GM12891 (cell line): ENCODE results near the gene RHOT1.
A peak's percentile ranks its signal among the peaks of the same experiment; 100 is the strongest.

ENCODE experiments used
- DNase-seq: peaks from one replicate; pipeline ENCODE4 v3.0.0; 2011; ENCODE audit warnings: low spot score; ENCODE audit not compliant: insufficient read length
- FAIRE-seq: peaks from 2 replicates; lab custom pipeline; 2011; peaks lifted over from hg19 to GRCh38; lab: Jason Lieb, UNC
- PAX5 ChIP-seq: IDR thresholded peaks from 2 replicates; pipeline ENCODE4 v1.6.1; 2011; ENCODE audit warnings: low read length, moderate library complexity, mild to moderate bottlenecking; ENCODE audit not compliant: insufficient read depth, severe bottlenecking
- POLR2A ChIP-seq: IDR thresholded peaks from 2 replicates; pipeline ENCODE4 v1.6.1; 2011; ENCODE audit warnings: low read depth, low read length, control low read depth
- POLR2AphosphoS5 ChIP-seq: IDR thresholded peaks from 2 replicates; pipeline ENCODE4 v1.6.1; 2011; ENCODE audit warnings: low read depth, low read length, control low read depth
- POU2F2 ChIP-seq: IDR thresholded peaks from 2 replicates; pipeline ENCODE4 v1.6.1; 2011; ENCODE audit warnings: low read depth, mild to moderate bottlenecking, control low read depth, low read length, moderate library complexity
- SPI1 ChIP-seq: IDR thresholded peaks from 2 replicates; pipeline ENCODE4 v1.6.1; 2011; ENCODE audit warnings: low read depth, low read length, control low read depth
- TAF1 ChIP-seq: IDR thresholded peaks from 2 replicates; pipeline ENCODE4 v1.6.1; 2011; ENCODE audit warnings: low read depth, low read length, control low read depth

Gene RHOT1

DNA sequence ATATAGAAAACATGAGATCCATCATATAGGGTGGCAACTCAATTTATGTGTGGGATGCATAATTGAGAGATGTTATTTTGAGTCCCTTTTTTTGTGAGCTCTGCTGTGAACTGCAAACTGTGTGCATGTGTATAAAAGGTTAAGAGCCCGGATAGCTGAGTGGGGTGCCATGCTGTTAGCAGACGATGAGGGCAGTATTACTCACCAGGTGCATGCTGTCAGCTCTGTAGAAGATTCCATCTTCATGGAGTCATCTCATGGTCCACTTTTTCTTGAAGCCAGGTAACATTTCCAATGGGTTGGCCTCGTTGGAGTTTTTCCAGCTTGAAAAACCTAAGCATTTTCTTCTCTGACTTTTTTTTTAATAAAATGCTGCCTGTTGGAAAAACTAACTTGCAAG, 80.3 kb downstream of the RHOT1 start:
- TF ChIP-seq TAF1: no peak
- TF ChIP-seq POLR2AphosphoS5: no peak
- no peak for TF ChIP-seq PAX5
- no peak for TF ChIP-seq POU2F2
- no peak for TF ChIP-seq SPI1
- TF ChIP-seq POLR2A: no peak
- DNase-seq: no peak
- FAIRE-seq: no peak

DNA sequence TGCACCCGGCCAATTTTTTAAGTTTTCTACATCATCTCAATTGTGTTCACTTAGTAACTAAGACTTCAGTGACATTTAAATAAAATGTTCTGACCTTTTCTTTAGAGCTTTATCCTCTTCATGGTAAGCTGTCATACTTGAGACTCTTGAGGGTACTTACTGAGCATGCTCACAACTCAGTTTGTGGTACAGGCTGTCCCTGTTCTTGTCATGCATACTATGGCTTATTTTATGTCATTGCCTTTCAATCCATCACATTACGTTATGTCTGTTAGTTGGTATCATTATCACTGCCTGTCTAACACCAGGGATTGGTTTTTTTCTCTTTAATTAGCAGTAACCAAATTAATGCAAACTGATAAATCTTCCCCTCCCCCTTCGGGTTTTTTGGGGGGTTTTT, 81.4 kb downstream of the RHOT1 start:
- FAIRE-seq (peak; percentile 23), DNase-seq (no peak)
- TF ChIP-seq POU2F2: no peak
- TF ChIP-seq PAX5: no peak
- TF ChIP-seq TAF1: no peak
- no peak for TF ChIP-seq POLR2AphosphoS5
- TF ChIP-seq SPI1: no peak
- no peak for TF ChIP-seq POLR2A

DNA sequence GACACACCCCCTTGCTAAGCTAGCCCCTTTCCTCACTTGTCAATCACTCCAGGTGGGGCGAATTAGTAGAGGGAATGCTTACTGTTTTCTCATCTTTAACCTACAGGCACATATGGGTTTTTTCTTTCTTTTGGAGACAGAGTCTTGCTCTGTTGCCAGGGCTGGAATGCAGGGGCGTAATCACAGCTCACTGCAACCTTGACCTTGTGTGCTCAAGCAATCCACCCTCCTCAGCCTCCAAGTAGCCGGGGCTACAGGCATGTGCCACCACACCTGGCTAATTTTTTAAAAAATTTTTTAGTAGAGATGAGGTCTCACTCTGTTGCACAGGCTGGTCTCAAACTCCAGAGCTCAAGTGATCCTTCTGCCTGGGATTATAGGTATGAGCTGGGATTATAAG, 84.6 kb downstream of the RHOT1 start:
- DNase-seq (no peak), FAIRE-seq (no peak)
- TF ChIP-seq SPI1 (no peak), TAF1 (no peak), POU2F2 (no peak), PAX5 (no peak), POLR2AphosphoS5 (no peak), POLR2A (no peak)

DNA sequence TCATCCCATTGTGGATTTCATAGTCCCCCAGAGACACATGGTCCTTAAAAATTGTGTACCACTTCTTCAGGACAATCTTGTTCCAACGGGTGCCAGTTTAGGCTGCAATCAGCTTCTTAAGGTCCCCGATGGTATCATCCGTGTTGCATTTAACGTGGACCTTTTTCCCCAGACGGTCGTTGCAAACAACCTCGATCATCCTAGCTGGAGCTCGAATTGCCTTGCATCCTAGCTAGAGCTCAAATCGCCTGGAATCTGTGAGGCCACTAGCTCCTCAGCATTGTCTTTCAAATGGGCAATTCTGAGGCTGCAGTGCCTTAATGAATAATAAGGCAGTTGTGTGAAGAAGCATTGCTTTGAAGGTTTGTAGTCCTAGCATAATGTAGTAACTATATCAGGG, 85.6 kb downstream of the RHOT1 start:
- TF ChIP-seq TAF1 (no peak), POU2F2 (no peak), POLR2AphosphoS5 (no peak), POLR2A (no peak), SPI1 (no peak), PAX5 (no peak)
- peak; percentile 55 for FAIRE-seq
- DNase-seq: no peak

DNA sequence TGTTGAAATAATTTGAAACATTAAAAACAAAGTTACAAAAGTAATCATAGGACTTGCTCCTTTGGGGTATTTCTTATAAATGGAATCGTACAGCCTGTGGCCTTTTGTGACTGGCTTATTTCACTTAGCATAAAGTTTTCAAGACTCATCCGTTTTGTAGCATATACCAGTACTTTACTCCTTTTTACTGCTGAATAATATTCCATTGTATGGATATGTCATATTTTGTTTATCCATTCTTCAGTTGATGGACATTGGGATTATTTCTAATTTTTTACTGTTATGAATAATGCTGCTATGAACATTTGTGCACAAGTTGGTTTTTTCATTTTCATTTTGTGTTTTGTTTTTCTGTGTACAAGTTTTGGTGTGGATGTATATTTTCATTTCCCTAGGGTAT, 93.3 kb downstream of the RHOT1 start:
- TF ChIP-seq POLR2AphosphoS5 (no peak), TAF1 (no peak), POLR2A (no peak), PAX5 (no peak), POU2F2 (no peak), SPI1 (no peak)
- DNase-seq (no peak), FAIRE-seq (no peak)

DNA sequence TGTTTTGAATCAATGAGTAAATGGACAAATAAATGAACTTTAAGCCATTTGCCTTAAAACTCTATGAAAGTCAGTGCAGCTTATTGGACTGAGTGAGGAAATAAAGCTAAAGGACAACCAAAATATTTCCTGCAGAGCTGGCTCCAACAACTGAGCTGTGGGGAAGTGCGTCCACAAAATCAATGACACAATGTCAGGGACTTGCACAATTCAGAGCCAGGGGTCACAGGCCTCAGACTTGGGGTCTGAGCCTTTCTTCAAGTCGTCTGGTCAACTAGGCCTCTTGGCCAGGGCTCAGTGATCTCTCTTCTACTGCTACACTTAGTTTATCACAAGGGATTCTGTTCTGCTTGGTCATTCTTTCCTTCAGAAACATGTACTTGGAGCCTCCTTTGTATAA, 97.2 kb downstream of the RHOT1 start:
- TF ChIP-seq POLR2A: no peak
- no peak for TF ChIP-seq POU2F2
- TF ChIP-seq POLR2AphosphoS5: no peak
- no peak for TF ChIP-seq PAX5
- TF ChIP-seq TAF1: no peak
- no peak for TF ChIP-seq SPI1
- DNase-seq: no peak
- no peak for FAIRE-seq

DNA sequence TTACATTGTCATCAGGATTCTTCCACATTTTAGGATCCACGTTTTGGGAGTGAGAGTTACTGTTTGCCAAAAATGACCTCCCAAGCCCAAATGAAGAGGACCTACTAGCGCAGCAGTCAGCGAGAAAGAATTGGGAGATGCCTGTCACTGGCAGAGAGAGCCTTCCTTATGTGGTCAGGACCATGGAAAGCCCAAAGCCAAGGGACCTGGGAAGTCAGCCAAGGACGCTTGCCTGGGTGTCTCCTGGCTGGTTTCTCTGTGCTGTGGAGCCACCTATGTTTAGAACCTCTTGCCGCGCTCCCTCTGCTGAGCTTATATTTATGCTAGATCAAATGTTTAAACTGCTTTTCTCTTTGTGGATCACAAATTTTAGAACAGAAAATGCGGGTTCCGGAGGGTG, 98.4 kb downstream of the RHOT1 start:
- no peak for DNase-seq
- FAIRE-seq: no peak
- TF ChIP-seq PAX5 (no peak), SPI1 (no peak), POLR2A (no peak), TAF1 (no peak), POLR2AphosphoS5 (no peak), POU2F2 (no peak)

DNA sequence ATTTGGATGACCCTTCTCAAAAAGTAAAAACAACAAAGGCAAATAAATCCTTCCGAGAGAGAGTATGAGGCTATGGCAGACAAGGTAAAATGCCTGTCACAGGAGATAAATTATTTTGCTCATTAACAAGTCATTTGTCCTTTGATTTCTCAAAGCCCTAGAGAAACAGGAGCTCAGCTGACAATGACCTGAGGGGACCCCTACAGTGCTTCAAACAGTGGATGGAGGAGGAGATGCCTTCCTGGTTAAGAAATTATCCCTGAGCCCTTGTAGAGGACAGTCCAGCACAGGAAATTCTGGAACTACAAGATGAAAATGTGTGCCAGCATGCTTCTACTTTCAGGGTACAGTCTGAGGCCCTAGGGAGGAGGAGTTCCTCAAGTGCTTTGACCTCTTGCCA, 99.3 kb downstream of the RHOT1 start:
- FAIRE-seq (no peak), DNase-seq (no peak)
- TF ChIP-seq POLR2A (no peak), TAF1 (no peak), POU2F2 (no peak), POLR2AphosphoS5 (no peak), PAX5 (no peak), SPI1 (no peak)

DNA sequence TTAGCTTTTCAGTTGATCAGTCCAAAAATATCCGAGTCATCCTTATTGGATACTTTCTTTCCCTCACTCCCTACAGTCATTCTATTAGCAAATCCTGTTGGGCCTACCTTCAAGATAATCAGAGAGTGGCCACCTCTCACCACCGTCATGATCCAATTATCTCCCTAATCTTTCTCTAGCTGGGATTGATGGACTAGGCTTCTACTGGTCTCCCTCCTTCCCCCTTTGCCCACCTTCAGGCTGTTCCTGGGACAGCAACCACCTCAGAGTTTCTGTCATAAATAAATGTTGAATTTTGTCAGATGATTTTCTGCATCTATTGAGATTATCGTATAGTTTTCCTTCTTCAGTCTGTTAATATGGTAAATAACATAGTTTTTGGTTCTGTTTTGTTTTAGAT, 107.2 kb downstream of the RHOT1 start:
- TF ChIP-seq POLR2A: no peak
- no peak for TF ChIP-seq TAF1
- TF ChIP-seq SPI1: no peak
- no peak for TF ChIP-seq PAX5
- no peak for TF ChIP-seq POU2F2
- TF ChIP-seq POLR2AphosphoS5: no peak
- DNase-seq (no peak), FAIRE-seq (no peak)
